Measurements from ENCODE around the gene BCL2L13.
"Not testable (repeated sequence)": the region's sequence is repeated elsewhere in the genome, so short reads cannot be mapped to it uniquely, and the experiment has no call there.

The BCL2L13 gene

GRCh38 chr22:17729561-17729960 lies 91.0 kb downstream of the BCL2L13 start:
- no peak for DNase-seq (ENCODE audit: low read depth)

- no peak for DNase-seq (ENCODE audit: low read depth)
These were observed 93.8 kb downstream of the BCL2L13 start for GRCh38 chr22:17732251-17732854.

- DNase-seq (ENCODE audit: low read depth): no peak
These were observed 94.9 kb downstream of the BCL2L13 start for GRCh38 chr22:17733466-17733865.

GRCh38 chr22:17734187-17734586 lies 95.6 kb downstream of the BCL2L13 start:
- no peak for DNase-seq (ENCODE audit: low read depth)

GRCh38 chr22:17738386-17739128 lies 100.0 kb downstream of the BCL2L13 start:
- no peak for DNase-seq (ENCODE audit: low read depth)

- no peak for DNase-seq (ENCODE audit: low read depth)
These were observed 100.8 kb downstream of the BCL2L13 start for GRCh38 chr22:17739196-17739975.

- no peak for DNase-seq (ENCODE audit: low read depth)
These were observed 103.4 kb downstream of the BCL2L13 start for GRCh38 chr22:17741866-17742526.

DNA sequence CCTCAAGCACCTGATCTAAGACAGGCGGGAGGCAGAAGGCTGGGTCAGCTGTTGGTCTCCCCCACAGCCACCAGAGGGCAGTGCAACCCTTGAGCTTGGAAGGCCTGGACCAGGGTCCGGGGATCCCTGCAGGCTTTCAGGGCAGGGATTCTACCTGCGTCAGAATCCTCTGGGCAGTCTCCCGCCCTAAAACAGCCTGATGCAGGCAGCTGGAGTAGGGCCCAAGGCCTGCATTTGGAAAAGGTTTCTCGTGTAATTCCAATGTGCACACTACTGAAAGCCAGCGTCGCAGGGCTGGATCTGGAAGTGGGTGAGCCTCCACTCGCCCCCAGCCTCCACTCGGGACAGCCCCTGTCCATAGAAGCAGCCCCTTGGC lies 104.0 kb downstream of the BCL2L13 start:
- DNase-seq (ENCODE audit: low read depth): peak; percentile 64

DNA sequence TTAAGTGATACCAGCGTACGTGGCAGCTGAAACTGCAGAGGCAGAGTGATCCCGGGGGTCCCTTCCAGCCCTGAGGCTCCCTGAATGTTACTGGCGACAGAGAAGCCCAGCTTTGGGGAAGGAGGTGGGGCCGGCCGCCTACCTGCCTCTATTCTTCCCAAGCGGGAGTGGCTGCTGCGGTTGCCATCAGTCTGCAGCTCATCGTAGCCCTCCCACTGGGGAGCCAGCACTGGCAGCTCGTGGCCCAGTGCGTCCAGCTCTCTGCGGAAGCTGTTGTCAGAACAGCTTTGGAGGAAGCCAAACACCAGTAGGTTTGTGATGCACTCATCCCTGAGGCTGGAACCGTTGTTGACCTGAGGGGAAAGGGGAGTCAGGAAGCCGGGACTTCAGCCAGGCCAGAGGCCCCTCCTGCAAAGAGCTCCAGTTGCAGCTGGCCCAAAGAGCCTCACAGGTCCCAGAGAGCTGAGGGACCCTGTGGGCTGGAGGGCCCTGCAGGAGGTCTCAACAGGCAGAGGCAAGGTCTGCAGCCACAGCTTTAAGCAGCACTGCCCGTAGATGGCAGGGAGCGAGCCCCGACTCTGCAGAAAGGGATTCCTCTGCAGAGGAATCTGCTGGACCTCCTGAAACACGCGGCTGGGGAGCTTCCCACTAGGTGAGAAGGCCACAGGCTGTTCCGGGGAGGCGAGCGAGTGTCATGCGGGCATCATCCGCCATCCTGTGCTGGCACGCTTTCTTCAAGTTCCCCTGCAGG lies 105.3 kb downstream of the BCL2L13 start:
- DNase-seq (ENCODE audit: low read depth): no peak

DNA sequence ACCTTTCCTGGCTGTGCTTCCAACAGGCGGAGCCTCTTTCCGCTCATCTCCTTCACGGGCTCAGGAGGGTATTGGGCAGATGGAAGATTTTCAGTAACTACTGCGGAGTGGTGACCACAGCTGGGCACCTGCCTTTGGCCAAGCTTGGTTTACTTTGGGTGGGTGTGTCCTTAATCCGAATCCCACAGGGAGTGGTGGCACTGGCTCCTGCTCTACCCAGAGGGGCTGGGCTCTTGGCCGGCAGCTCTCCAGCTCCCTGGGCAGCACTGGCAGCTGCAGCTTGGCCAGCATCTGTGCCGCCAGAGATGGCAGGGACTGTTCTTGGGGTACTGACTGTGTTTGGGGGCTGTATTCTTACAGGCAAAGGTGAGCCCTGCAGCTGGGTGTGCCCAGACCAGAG lies 105.9 kb downstream of the BCL2L13 start:
- DNase-seq (ENCODE audit: low read depth): no peak

- DNase-seq (ENCODE audit: low read depth): no peak
These were observed 108.4 kb downstream of the BCL2L13 start for GRCh38 chr22:17746916-17747315.

GRCh38 chr22:17748555-17749353 lies 110.2 kb downstream of the BCL2L13 start:
- no peak for DNase-seq (ENCODE audit: low read depth)

- DNase-seq (ENCODE audit: low read depth): no peak
These were observed 111.2 kb downstream of the BCL2L13 start for GRCh38 chr22:17749605-17750395.

GRCh38 chr22:17751596-17751995 lies 113.0 kb downstream of the BCL2L13 start:
- no peak for DNase-seq (ENCODE audit: low read depth)

- no peak for DNase-seq (ENCODE audit: low read depth)
These were observed 114.9 kb downstream of the BCL2L13 start for GRCh38 chr22:17753401-17753989.

- DNase-seq (ENCODE audit: low read depth): no peak
These were observed 115.8 kb downstream of the BCL2L13 start for GRCh38 chr22:17754233-17754925.

DNA sequence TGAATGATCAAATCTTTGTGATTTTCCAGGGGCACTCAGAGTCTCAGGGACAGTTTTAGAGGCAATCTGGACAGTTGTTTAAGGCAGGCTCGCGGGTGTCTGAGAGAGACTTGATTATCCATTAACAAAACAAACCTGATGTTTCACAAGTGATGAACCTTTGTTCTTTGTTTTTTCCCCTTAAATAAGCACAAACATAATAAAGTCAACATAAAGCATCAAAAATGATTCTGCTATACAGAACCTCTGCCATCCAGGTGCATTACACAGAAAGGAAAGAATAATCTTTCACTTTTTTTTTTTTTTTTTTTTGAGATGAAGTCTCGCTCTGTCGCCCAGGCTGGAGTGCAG lies 122.6 kb downstream of the BCL2L13 start:
- DNase-seq (ENCODE audit: low read depth): no peak

DNA sequence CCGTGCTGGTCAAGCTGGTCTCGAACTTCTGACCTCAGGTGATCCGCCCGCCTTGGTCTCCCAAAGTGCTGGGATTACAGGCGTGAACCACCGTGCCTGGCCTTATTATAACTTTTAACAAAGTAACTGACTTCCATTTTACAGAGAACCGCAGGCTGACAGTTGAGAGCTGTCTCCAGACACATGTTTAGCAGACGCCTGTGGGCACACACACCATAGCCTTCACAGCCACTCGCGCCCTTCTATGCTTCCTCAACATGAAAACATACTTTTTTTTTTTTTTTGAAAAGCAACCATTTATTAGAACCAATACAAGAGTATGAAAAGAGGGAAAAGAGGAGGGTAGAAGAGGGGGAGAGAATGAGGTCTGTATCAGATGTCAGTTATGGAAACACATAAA lies 124.9 kb downstream of the BCL2L13 start:
- DNase-seq (ENCODE audit: low read depth): not testable (repeated sequence)

GRCh38 chr22:17764036-17764435 lies 125.5 kb downstream of the BCL2L13 start:
- no peak for DNase-seq (ENCODE audit: low read depth)

All from activated T-cell treated with anti-CD3 and anti-CD28 coated beads for 1 hour (primary cell).